A172 (cell line): ENCODE data around the gene GABRA6. TPM values are rescaled to one million over a fixed set of nuclear protein-coding genes. Genes with fewer than 3 reads are reported as not detected.

Experiments used
- total RNA-seq: library from RNA; depleted of rRNA; stranded (reverse); fragments of >200 nt; shearing (Covaris generic); gene quantifications from 2 replicates; pipeline ENCODE4 v1.2.3, GENCODE V29; 2014; rRNA removed

Gene GABRA6
- total RNA-seq, 1 experiment from 2014 or later: not detected

Other genes starting within 250 kb of the GABRA6 start
- gene GABRB2, start 139.0 kb upstream of the GABRA6 start, total RNA-seq: not detected in 2 replicates
- gene GABRA1, start 162.4 kb downstream of the GABRA6 start, total RNA-seq: 1.4 TPM in 1 of 2 replicates, not detected in the other